ENCODE measurements around the gene FGFR2.

DNA sequence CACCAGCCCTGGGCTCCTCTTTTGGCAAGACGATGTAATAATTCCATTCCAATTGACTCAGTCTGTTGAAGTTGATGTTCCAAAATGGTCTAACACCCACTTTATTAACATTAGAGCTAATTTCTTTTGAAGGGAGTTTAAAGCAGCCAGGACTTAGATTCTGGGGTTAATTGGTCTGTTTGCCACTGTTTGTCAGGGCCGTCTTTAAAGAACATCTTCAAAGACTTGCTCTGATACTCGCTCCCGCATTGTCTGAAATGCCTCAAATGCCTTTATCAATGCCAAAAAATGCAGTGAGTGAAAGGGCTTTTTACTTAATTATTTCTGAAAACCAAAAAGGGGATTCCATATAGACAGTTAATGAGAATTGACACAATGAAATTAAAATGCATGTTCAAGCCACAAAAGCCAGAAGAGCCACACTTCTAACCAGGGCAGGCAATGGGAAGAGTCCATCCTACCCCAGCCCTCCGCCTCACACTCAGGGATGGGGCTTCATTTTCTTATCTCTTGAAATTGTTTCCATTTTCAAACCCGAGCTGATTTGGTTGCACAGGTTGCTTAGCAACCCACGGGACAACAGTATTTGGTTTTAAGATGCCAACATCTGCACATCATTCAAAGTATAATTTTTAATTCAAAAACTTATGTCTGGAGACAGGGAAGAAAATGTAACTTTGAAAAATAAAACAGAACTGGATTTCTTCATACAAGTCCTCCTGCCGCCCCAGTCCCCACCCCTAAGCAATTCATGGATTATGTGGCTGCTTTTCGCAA is 163.0 kb downstream of the FGFR2 start:
- no peak for TF ChIP-seq CTCF (IDR thresholded peaks at IDR 0.05; ENCODE audit: poor library complexity, severe bottlenecking)
- TF ChIP-seq EZH2 (IDR thresholded peaks at IDR 0.05; ENCODE audit: borderline replicate concordance, insufficient read depth, low read length, poor library complexity, severe bottlenecking), result no peak
- no peak for TF ChIP-seq RAD21 (conservative IDR thresholded peaks at IDR 0.05)
- TF ChIP-seq EP300 (conservative IDR thresholded peaks at IDR 0.05; ENCODE audit: poor library complexity, severe bottlenecking), result no peak
- no peak for TF ChIP-seq REST (IDR thresholded peaks at IDR 0.05; ENCODE audit: borderline replicate concordance)
- no peak for TF ChIP-seq POLR2AphosphoS5 (IDR thresholded peaks at IDR 0.05)
- no peak for TF ChIP-seq SMC3 (conservative IDR thresholded peaks at IDR 0.05; ENCODE audit: poor library complexity)
